HepG2 (cell line): ENCODE data around the gene EFL1. TPM values are rescaled to one million over a fixed set of nuclear protein-coding genes. Genes with fewer than 3 reads are reported as not detected.

ENCODE experiments used
- ARID2 ChIP-seq: sonication (generic); formaldehyde crosslinking; IDR thresholded peaks from 2 replicates; pipeline ENCODE4 v1.8.1; 2022; ENCODE audit warnings: mild to moderate bottlenecking, missing genetic modification reagents, borderline replicate concordance
- FOSL1 ChIP-seq: sonication (generic); formaldehyde crosslinking; IDR thresholded peaks from 2 replicates; pipeline ENCODE4 v1.9.0; 2021; ENCODE audit warnings: missing genetic modification reagents, borderline replicate concordance
- FOXK1 ChIP-seq: sonication (generic); formaldehyde crosslinking; IDR thresholded peaks from 2 replicates; pipeline ENCODE4 v1.4.0; 2020; ENCODE audit warnings: low read depth, missing genetic modification reagents, borderline replicate concordance
- GFI1 ChIP-seq: sonication (generic); formaldehyde crosslinking; IDR thresholded peaks from 2 replicates; pipeline ENCODE4 v1.5.0; 2020; ENCODE audit warnings: missing genetic modification reagents, mild to moderate bottlenecking, borderline replicate concordance
- GPBP1L1 ChIP-seq: sonication (generic); formaldehyde crosslinking; IDR thresholded peaks from 2 replicates; pipeline ENCODE4 v1.5.0; 2020; ENCODE audit warnings: mild to moderate bottlenecking, missing genetic modification reagents
- LRRFIP1 ChIP-seq: sonication (generic); formaldehyde crosslinking; conservative IDR thresholded peaks from 2 replicates; pipeline ENCODE4 v1.4.0; 2020; ENCODE audit warnings: missing genetic modification reagents
- NFIC ChIP-seq: IDR thresholded peaks from 2 replicates; pipeline ENCODE4 v1.6.1; 2012; ENCODE audit warnings: mild to moderate bottlenecking, low read length, inconsistent platforms
- PBX2 ChIP-seq: IDR thresholded peaks from 2 replicates; pipeline ENCODE4 v1.6.1; 2016; ENCODE audit warnings: control low read depth
- XRCC5 ChIP-seq: fragments of 200-400 bp; formaldehyde crosslinking; optimal IDR thresholded peaks from 2 replicates; pipeline ENCODE3; 2017; ENCODE audit warnings: mild to moderate bottlenecking, low read length
- ZFP62 ChIP-seq: sonication (generic); formaldehyde crosslinking; IDR thresholded peaks from 2 replicates; pipeline ENCODE4 v1.4.0; 2020; ENCODE audit warnings: missing genetic modification reagents
- ZGPAT ChIP-seq: IDR thresholded peaks from 2 replicates; pipeline ENCODE4 v1.6.1; 2016; ENCODE audit warnings: mild to moderate bottlenecking
- ZMYM3 ChIP-seq: sonication (generic); formaldehyde crosslinking; IDR thresholded peaks from 2 replicates; pipeline ENCODE4 v1.5.1; 2020; ENCODE audit warnings: mild to moderate bottlenecking, missing genetic modification reagents
- ZNF317 ChIP-seq: sonication (generic); formaldehyde crosslinking; IDR thresholded peaks from 2 replicates; pipeline ENCODE4 v1.5.0; 2020; ENCODE audit warnings: mild to moderate bottlenecking, missing genetic modification reagents
- ZNF703 ChIP-seq: sonication (generic); formaldehyde crosslinking; IDR thresholded peaks from 2 replicates; pipeline ENCODE4 v1.5.1; 2020; ENCODE audit warnings: missing genetic modification reagents, mild to moderate bottlenecking, moderate library complexity, borderline replicate concordance
- ZNF720 ChIP-seq: sonication (generic); formaldehyde crosslinking; IDR thresholded peaks from 2 replicates; pipeline ENCODE4 v1.4.0; 2020; ENCODE audit warnings: missing genetic modification reagents
- ZNF724P ChIP-seq: sonication (generic); formaldehyde crosslinking; IDR thresholded peaks from 2 replicates; pipeline ENCODE4 v1.8.0; 2022; ENCODE audit warnings: missing genetic modification reagents, borderline replicate concordance
- ZNF790 ChIP-seq: sonication (generic); formaldehyde crosslinking; IDR thresholded peaks from 2 replicates; pipeline ENCODE4 v1.8.0; 2022; ENCODE audit warnings: missing genetic modification reagents, mild to moderate bottlenecking, borderline replicate concordance
- ZNF841 ChIP-seq: sonication (generic); formaldehyde crosslinking; IDR thresholded peaks from 2 replicates; pipeline ENCODE4 v1.8.1; 2023; ENCODE audit warnings: missing genetic modification reagents, borderline replicate concordance
- polyA plus RNA-seq, 8 experiments: library from polyadenylated mRNA; depleted of rRNA in 3 of 8; stranded (reverse) in 7 of 8; unstranded in 1 of 8; fragments of >200 nt; fragmentation: Illumina TruSeq in 4 of 8; extraction: Trizol in 4 of 8; gene quantifications; 2 replicates each; pipeline versions ENCODE4 v1.2.1 to v1.2.3, GENCODE V29; 2011 to 2016; ENCODE audit warnings: low read depth in 4 of 8, missing spikeins in 1 of 8, mixed read lengths in 1 of 8; ENCODE audit not compliant: insufficient read depth in 1 of 8
- total RNA-seq, 5 experiments: library from RNA; depleted of rRNA; stranded (reverse); fragments of >200 nt; fragmentation: Illumina TruSeq; extraction: Trizol; gene quantifications; 2 replicates each; pipeline ENCODE4 v1.2.3, GENCODE V29; 2016; ENCODE audit warnings: low read depth in 1 of 5
- TF ChIP-seq, protein P1 (sequence below): sonication (generic); formaldehyde crosslinking; IDR thresholded peaks from 2 replicates; pipeline ENCODE4 v1.4.0; 2020; ENCODE audit warnings: mild to moderate bottlenecking, missing genetic modification reagents
- TF ChIP-seq, protein P2 (sequence below): sonication (generic); formaldehyde crosslinking; IDR thresholded peaks from 2 replicates; pipeline ENCODE4 v1.8.0; 2022; ENCODE audit warnings: mild to moderate bottlenecking, missing genetic modification reagents, moderate library complexity
- TF ChIP-seq, protein P3 (sequence below): sonication (generic); formaldehyde crosslinking; IDR thresholded peaks from 2 replicates; pipeline ENCODE4 v1.5.1; 2020; ENCODE audit warnings: mild to moderate bottlenecking, missing genetic modification reagents, moderate library complexity

The EFL1 gene
- total and polyA plus RNA-seq, 2 of the 13 experiments (the other 11 are each of a cell fraction or from before 2014, with no cell fraction given), result 6.4 to 12.0 TPM

- TF ChIP-seq, protein P1, sequence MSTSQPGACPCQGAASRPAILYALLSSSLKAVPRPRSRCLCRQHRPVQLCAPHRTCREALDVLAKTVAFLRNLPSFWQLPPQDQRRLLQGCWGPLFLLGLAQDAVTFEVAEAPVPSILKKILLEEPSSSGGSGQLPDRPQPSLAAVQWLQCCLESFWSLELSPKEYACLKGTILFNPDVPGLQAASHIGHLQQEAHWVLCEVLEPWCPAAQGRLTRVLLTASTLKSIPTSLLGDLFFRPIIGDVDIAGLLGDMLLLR (CRISPR knock-in tag), result no peak
- no peak for TF ChIP-seq PBX2 (CRISPR knock-in tag)
- TF ChIP-seq ARID2 (CRISPR knock-in tag), result no peak
- TF ChIP-seq FOSL1 (CRISPR knock-in tag), result no peak
- TF ChIP-seq ZNF724P (CRISPR knock-in tag), result no peak
- TF ChIP-seq FOXK1 (CRISPR knock-in tag), result peak; percentile 90; the same call in 1 of the 2 replicates
- no peak for TF ChIP-seq XRCC5
- TF ChIP-seq ZGPAT, result peak; percentile 62; the same call in 1 of the 2 replicates
- TF ChIP-seq, protein P2, sequence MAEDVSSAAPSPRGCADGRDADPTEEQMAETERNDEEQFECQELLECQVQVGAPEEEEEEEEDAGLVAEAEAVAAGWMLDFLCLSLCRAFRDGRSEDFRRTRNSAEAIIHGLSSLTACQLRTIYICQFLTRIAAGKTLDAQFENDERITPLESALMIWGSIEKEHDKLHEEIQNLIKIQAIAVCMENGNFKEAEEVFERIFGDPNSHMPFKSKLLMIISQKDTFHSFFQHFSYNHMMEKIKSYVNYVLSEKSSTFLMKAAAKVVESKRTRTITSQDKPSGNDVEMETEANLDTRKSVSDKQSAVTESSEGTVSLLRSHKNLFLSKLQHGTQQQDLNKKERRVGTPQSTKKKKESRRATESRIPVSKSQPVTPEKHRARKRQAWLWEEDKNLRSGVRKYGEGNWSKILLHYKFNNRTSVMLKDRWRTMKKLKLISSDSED (CRISPR knock-in tag), result no peak
- TF ChIP-seq ZNF703 (CRISPR knock-in tag), result peak; percentile 50; the same call in 1 of the 2 replicates
- no peak for TF ChIP-seq ZFP62
- TF ChIP-seq GFI1 (CRISPR knock-in tag), result peak; percentile 80
- TF ChIP-seq, protein P3, sequence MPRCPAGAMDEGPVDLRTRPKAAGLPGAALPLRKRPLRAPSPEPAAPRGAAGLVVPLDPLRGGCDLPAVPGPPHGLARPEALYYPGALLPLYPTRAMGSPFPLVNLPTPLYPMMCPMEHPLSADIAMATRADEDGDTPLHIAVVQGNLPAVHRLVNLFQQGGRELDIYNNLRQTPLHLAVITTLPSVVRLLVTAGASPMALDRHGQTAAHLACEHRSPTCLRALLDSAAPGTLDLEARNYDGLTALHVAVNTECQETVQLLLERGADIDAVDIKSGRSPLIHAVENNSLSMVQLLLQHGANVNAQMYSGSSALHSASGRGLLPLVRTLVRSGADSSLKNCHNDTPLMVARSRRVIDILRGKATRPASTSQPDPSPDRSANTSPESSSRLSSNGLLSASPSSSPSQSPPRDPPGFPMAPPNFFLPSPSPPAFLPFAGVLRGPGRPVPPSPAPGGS (CRISPR knock-in tag), result no peak
- no peak for TF ChIP-seq ZMYM3
- no peak for TF ChIP-seq ZNF790 (CRISPR knock-in tag)
- TF ChIP-seq ZNF841 (CRISPR knock-in tag), result no peak
- no peak for TF ChIP-seq GPBP1L1 (CRISPR knock-in tag)
- peak; percentile 83 for TF ChIP-seq NFIC
- peak; percentile 62; the same call in 1 of the 2 replicates for TF ChIP-seq ZNF317 (CRISPR knock-in tag)
- no peak for TF ChIP-seq ZNF720 (CRISPR knock-in tag)
- TF ChIP-seq LRRFIP1, result no peak
These were observed 816 bp upstream of the EFL1 start (continued) for GRCh38 chr15:82263350-82263749.
